GM21619 (cell line): ENCODE results near the gene CSMD2.

Experiments
- ATAC-seq: cut with Tn5 transposase; IDR thresholded peaks from one replicate; pipeline ENCODE4 v1.9.1; 2021; ENCODE audit not compliant: unreplicated experiment

Gene CSMD2

DNA sequence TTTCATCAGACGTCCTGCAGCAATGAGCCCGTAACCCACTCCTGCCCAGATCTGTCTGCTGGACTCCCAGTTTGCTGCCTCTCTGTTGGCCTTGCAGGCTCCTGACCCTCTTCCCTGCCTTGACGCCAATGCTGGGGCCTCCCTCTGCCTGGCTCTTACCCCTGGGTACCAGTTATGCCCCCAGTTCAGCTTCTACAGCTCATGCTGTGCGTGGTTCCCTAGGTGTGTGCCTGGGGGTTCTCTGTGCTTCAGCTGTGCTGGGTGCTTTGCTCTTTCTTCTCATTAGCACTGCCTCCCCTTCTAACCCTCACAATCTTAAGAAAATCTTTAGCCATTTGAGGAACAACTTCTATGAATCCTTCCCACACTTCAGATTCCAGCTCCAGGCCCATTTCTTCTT lies 541.2 kb downstream of the CSMD2 start:
- no peak for ATAC-seq

DNA sequence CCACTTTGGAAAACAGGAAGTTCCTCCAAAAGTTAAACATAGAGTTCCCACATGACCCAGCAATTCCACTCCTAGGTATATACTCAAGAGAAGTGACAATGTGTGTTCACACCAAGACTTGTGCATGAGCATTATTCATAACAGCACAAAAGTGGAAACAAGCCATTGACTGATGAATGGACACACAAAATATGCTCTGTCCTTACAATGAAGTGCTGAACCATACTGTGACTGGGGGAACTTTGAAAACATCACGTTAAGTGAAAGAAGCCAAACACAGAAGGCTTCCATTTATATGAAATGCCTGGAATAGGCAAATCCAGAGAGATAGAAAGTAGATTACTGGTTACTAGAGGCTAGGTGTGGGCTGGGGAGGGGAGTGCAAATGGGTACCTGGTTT lies 542.3 kb downstream of the CSMD2 start:
- ATAC-seq = no peak

DNA sequence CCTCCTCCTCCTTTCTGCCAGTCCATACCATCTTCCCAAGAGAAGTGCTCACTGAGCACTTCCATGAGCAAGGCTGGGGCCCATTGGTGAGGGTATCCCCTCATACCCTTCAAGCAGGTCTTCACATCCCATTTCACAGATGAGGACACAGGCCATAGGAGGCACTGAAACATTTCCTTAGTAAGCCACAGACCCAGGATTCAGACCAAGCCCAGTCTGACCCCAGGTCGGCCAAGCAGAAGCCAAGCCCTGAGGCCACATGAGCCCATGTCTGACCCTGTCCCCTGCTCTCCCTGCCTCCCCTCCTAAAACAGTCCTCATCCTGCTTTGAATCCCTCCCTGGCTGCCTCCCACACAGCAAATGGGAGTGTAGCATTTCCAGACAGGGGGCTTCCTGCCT lies 546.4 kb downstream of the CSMD2 start:
- ATAC-seq = no peak

DNA sequence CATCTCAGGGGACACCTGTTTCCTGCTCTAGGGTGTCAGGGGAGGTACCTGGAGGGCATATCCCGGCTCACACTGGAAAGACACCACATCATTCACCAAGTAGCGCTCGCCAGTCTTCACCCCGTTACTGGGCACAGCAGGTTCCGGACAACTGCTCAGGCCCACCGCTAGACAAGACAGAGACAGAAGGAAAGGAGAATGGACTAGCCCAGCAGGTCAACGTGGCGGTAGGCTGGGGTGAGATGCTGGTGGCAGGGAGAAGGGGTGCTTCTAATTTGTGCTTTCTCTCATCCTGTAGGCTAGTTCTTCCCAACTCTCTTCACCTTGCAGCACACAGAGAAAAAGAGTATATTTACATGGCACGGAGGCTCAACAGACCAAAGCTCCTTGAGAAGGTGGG lies 547.6 kb downstream of the CSMD2 start:
- no peak for ATAC-seq

DNA sequence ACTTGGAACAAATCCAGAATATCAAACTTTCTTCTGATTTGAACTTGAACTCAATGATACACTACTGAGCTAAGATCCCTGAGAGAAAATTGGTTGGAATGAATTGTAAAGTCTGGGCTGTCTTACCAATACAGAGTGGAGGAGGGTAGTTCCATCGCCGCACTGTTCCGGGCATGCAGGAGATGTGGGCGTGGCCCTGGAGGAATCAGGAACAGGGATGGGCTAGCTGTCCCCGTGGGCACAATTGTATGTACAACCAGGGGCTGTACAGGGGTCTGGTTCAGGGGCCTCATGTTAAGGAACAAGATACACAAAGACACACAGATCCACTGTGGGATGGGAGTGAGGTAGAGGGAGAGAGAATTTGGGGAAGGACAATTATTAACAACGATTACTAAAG lies 548.2 kb downstream of the CSMD2 start:
- no peak for ATAC-seq

DNA sequence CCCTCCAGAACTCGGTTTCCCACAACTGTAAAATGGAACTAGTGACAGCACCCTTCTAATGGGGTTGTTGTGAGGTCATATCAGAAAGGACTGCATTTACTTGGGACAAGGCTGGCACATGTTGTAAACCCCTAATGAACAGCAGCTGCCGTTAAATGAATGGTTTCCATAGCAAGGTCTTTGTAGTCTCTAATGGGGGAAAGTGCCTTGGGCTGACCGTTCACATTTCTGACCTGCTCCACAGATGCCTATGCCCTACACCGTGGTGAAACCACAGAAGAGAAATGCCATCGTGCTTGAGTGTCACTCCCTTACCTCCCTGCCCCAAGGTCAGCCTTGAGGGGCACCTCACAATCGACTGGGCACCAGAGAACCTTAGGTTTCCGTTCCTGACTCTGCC lies 549.5 kb downstream of the CSMD2 start:
- ATAC-seq = no peak

DNA sequence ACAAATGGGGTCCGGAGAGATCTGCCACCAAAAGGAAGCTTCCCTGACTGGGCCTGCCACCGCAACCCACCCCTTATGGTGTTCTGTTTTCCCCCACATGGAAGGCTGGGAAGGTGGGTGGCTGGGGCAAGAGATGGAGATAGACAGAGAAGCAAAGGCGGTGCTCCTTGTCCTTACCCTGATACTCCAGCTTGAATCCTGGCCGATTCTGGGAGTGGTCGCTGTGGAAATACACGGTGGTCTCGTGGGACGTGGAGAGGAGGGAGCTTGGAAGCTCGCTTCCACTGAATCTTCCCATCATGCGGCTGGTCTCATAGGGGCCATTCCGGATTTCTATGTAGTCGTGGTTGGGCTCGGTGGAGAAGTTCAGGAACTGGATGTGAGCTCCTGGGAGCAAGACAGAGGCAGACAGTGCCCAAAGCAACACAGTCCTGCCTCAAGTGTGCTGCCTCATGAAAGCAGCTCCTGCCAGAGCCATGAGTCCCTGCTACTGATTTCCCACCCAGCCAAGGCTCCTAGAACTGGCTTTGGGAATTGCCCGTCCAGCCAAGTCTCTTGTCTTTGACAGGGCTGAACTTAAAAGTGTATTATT lies 554.1 kb downstream of the CSMD2 start:
- no peak for ATAC-seq

DNA sequence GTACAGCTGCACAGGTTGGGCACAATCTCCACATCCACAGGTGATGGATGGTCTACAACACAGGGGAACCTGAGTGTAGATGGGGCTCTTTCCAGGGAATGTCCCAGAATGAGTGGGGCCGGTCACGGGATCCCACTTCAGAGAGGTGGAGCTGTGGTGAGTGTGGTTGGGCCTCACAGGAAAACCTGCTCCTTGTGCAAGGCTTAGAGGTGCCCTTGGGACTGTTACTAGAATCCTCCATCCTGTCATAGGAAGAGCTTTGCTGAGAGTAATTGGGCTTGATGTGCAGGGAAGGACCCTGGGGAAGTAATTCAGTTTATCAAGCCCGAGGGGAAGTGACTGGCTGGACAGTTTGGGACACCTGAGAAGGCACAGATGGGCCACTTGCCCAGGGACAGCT lies 554.6 kb downstream of the CSMD2 start:
- no peak for ATAC-seq

DNA sequence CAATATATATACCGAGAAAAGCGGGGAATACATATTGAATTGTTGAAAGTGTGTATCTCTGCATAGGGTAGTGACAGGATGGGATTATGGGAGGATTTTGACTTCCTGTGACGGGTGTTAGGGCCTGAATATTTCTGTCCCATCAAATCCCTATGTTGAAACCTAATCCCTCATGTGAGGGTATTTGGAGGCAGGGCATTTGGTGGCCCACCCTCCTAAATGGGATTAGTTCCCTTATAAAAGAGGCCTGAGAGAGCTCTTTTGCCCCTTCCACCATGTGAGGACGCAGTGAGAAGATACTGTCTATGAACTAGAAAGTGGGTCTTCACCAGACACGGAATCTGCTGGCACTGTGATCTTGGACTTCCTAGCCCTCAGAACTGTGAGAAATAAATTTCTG lies 555.3 kb downstream of the CSMD2 start:
- no peak for ATAC-seq

DNA sequence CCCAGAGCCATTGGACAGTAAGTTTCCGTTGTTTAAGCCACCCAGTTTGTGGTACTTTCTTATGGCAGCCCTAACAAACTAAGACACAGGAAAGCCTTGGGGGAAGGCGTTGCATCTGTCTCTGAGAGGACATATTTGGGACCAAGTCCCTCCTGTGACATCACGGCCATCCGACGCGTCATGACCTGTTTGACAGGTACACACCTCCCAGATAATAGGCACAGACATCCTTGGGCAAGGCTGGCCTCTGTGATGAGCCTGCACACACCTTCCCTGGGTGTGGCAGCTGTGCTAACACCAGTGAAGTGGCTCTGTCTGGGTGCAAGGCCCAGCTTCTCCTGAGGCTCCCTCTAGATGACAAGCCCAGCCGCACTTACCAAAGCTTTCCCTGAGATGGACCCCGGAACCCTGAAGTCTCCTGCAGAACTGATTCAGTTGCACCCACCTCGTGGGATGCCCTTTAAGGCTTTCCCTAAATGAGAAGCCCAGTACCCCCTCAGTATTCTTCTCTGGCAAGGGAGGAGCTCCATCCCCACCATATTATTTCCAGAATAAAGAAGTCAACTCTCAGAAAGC lies 556.1 kb downstream of the CSMD2 start:
- ATAC-seq = no peak

DNA sequence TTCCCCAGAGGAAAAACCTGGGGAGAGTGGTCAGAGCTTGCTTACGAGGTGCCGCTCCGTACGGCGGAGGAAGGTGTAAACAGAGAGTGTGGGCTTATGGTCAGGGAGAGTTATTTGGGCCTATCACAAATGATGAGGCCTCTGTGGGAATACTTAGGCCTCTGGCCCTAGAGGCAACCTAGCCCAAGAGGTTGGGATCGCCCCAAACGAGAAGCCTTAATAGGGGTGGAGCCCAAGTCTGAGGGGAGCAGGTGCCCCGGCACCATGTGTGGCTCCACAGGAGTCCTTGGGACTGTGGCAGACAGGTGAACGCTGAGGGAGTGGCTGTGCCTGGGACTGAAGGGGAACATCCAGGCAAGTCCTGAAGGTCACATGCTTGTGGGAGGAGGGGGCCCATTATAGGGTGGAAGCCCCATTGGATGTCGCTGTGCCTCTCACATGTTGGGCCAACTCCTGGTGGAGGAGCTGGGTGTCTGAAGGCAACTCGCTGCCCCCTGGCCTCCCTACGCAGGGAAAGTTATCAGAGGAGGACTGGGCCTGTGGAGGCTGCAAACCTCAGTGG lies 557.5 kb downstream of the CSMD2 start:
- ATAC-seq = no peak

DNA sequence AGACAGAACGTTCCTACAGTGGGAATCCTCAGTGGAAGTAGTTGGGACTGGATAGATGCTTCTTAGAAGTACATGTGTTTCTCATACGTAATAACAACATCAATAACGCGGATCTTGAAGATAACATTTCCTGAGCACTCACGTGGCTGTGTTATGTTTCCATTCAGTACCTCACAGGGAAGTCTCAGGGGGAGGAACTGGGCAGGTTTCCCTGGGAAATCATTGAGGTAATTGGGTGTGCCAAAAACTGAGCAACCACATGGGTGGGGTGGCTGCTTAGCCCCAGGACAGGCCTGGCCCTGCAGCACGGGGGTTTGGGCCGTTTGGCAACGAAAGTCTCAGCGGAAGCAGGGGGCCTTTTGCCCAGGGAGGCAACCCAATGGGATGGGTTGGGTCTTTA lies 558.8 kb downstream of the CSMD2 start:
- ATAC-seq = no peak

DNA sequence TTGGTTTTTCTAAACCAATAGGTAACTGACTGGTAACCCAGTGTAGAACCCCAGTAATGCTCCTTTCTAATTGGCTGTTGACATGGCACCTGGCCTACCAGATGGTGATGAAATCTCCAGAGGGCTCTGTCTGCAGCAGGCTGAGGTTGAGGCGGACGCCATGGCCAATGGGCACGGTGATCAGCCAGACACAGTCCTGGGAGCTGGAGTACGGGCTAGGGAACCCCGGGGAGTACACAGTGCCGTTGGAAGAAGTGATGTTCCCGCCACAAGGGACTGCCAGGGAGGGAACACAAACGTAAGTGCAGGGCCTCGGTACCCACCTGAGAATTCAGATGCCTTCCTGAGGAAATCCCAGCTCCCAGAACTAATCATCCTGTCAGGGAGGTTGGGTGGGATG lies 562.8 kb downstream of the CSMD2 start:
- ATAC-seq = no peak

DNA sequence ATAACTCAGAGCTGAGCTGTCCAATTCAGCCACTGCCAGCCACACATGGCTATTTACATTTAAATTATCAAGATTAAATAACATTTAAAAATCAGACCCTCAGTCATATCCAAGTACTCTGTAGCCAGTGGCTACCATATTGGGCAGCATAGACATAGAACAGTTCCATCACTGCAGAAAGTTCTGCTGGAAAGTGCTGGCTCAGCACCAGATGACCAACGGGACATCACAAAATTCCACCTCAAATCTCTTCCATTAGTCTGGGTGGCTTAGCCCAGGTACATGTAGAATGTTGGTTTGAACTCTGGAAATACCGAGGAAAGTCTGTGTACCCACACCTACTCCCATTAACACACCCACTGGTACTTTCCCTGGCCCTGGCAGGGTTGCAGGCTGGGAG lies 563.3 kb downstream of the CSMD2 start:
- ATAC-seq = no peak

DNA sequence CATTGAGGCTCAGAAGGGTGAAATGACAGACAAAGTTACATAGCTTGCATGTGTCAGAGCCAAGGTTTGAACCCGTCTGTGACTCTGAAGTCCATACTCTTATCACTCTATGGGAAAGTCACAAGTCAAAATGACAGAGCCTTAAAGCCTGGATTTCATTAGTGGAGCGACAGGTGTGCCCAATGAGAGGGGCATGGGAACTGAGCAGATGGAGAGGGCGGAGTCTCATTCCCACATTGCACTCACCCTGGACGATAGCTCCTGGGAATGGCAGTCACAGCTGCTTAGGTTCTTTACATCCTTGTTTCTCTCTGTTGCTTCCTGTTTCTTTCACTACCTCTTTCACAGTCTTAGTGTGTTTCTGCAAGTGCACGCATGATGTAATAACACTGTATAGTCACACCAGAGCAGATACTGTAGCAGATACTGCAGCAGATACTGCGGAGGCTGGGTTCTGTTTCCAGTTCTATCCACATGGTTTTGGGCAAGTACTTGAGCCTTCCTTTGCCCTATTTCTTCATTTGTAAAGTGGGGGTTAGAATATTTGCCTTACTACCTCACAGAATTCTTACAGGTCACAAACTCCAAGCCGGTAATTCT lies 565.4 kb downstream of the CSMD2 start:
- ATAC-seq = no peak

DNA sequence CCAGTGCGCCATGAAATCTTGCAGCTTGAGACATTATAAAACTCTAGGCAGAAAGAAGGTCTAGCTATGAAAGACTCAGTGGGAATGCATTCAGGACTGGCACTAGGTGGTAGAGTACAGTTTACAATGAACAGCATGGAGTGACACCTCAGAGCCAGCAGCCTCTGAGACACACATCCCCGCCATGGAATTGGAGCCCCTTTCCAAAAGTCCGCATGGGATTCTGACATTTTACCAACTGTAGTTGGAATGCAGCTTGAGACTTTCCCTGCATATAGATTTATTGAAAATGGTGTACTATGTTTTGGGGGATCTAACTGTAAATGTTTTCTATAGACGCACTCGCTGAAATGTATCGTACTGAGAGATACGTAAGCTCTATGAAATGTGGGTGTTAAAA lies 576.3 kb downstream of the CSMD2 start:
- ATAC-seq = no peak

DNA sequence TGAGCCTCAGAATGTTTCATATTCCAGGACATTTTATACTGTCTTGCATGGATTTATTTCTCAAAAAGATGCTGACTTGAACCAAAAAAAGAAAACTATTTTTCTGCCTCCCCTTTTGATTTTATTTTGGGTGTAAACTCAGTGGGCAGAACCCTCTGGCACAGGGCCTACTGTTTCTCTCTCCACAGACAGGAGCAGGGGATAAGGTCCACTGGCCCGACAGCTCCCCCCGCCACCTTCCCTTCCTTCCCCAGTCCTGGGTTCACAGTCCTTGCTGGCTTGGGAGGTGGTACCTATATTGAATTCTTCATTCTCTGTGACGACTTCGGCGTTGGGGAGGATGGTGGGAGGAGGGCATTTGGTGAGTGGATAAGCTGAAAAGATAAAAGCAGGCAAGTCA lies 578.2 kb downstream of the CSMD2 start:
- no peak for ATAC-seq

DNA sequence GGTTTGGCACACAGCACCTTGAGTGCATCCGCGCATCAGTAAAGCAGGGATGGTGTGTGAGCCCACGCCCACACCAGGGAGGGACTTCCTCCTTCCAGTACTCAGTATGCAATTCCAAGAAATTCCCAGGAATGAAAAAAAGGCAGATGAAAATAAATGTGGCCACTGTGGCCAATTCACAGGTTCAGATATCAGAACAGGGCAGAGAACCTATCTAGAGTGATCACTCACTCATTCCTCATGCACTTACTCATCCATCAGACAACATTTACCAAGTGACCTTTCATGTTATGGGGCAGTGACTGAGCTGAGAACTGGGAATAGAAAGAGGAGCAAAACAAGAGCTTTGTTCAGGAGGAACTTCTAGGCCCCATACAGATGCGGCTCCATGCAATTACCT lies 578.9 kb downstream of the CSMD2 start:
- no peak for ATAC-seq

DNA sequence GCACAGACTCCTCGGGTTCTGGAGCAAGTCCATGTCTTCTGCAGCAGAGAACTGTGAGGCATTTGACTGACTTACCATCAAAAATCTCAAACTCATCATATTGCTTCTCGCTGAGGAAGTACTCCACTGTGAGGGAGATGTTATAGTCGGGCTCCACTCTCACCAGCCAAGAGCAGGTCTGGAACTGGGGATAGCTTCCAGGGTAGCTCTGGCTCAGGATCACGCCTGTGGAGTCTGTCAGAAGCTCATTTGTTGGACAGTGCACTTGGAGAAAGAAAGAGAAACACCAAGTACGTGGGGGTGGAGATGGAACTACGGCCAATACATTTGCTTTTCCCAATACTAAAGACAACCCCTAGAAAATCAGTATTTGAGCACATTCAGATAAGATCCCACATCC lies 581.5 kb downstream of the CSMD2 start:
- no peak for ATAC-seq

DNA sequence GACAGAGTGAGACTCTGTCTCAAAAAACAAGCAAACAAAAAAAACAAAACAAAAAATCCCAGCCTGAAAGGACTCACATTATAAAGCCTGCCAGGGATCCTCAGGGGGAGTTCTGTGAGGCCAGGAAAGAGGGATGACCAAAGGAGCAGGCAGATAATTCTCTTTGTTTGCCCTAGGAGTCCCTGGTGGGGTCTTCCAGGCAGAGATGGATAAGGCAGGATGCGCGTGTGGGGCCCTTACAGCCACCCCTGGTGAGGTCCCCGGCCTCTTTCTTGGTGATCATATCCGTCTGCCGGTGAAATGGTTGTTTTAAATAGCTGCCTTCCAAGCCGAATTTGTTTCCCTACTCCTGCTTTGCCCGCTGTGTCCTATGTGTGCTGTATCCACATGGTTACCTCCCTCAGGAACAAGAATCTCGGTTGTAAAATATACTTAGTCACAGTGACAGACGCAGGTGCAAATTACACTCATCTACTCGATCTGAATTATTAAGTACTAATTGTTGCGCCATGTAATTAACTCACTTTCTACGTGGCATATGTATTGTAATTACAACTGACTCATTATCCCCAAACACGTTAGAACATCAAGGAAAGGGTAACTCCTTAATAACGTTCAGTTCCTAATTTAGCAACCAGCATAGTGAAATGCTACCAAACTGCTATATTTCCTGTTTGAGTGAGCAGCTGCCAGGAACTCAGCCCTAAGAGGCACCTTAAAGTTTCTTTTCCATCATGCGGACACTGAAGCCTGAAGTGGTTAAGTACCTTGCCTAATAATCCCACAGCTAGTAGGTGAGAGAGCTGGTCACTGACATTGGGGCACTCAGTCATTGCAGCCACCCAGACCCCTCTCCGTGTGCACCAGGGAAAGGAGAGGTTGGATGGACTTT lies 586.2 kb downstream of the CSMD2 start:
- ATAC-seq = no peak

DNA sequence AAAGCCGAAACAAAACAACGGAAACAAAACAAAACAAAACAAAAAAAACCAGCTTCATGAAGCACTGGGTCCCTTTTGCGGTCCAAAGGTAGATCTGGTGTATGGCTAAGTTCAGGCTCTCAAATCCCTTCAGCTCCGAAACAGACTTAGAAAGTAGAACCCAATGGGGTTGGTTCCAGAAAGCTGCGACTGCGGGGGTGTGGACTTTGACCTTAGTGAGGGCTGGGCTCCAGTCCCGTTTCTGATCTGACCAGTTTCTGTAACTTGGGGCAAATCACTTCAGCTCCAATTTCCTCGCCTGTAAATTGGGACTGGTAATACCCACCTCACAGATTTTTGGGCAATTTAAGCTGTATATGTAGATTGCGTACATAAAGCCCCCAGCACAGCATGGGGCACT lies 587.4 kb downstream of the CSMD2 start:
- ATAC-seq = no peak
